Measurements from ENCODE around the gene TCTN3.

TCTN3 gene

GRCh38 chr10:95651346-95652060, 42.2 kb downstream of the TCTN3 start:
- H3K27me3 ChIP-seq: peaks cover 13% of the 10 kb centered on the region
- H3K4me3 ChIP-seq (ENCODE audit: low read depth in 1 of 2, low read length in 1 of 2): no peak overlapping the region
- TF ChIP-seq CTCF (IDR thresholded peaks at IDR 0.05): no peak
- no peak overlapping the region for H3K27ac ChIP-seq
- H3K4me1 ChIP-seq (ENCODE audit: control insufficient read depth in 1 of 2, insufficient read depth in 1 of 2, low read depth in 1 of 2, low read length in 1 of 2): peaks cover 7% of the 10 kb centered on the region in 2 experiments
- H3K36me3 ChIP-seq: no peaks in the 10 kb centered on the region
- H3K9me3 ChIP-seq: no peaks in the 10 kb centered on the region

GRCh38 chr10:95650232-95650631, 43.5 kb downstream of the TCTN3 start:
- H3K36me3 ChIP-seq: no peaks in the 10 kb centered on the region
- TF ChIP-seq CTCF (IDR thresholded peaks at IDR 0.05): no peak
- H3K4me3 ChIP-seq (ENCODE audit: low read depth in 1 of 2, low read length in 1 of 2): no peak overlapping the region

GRCh38 chr10:95648138-95648537, 45.6 kb downstream of the TCTN3 start:
- Histone ChIP-seq H3K27me3 (no peaks in the 10 kb centered on the region), H3K27ac (no peak overlapping the region), H3K4me1 (ENCODE audit: control insufficient read depth in 1 of 2, insufficient read depth in 1 of 2, low read depth in 1 of 2, low read length in 1 of 2) (no peaks in the 10 kb centered on the region), H3K36me3 (no peaks in the 10 kb centered on the region), H3K9me3 (no peaks in the 10 kb centered on the region), H3K4me3 (ENCODE audit: low read depth in 1 of 2, low read length in 1 of 2) (no peak overlapping the region)
- no peak for TF ChIP-seq CTCF (IDR thresholded peaks at IDR 0.05)

More at GRCh38 chr10:95650232-95650631, 43.5 kb downstream of the TCTN3 start:
- no peaks in the 10 kb centered on the region for H3K27me3 ChIP-seq
- H3K9me3 ChIP-seq: no peaks in the 10 kb centered on the region
- H3K4me1 ChIP-seq (ENCODE audit: control insufficient read depth in 1 of 2, insufficient read depth in 1 of 2, low read depth in 1 of 2, low read length in 1 of 2): no peaks in the 10 kb centered on the region
- H3K27ac ChIP-seq: no peak overlapping the region

- Histone ChIP-seq H3K27ac (no peak overlapping the region), H3K4me1 (ENCODE audit: control insufficient read depth in 1 of 2, insufficient read depth in 1 of 2, low read depth in 1 of 2, low read length in 1 of 2) (no peaks in the 10 kb centered on the region), H3K9me3 (no peaks in the 10 kb centered on the region), H3K4me3 (ENCODE audit: low read depth in 1 of 2, low read length in 1 of 2) (no peak overlapping the region), H3K27me3 (no peaks in the 10 kb centered on the region), H3K36me3 (peaks cover 7% of the 10 kb centered on the region)
- no peak for TF ChIP-seq CTCF (IDR thresholded peaks at IDR 0.05)
These were observed 47.6 kb downstream of the TCTN3 start for GRCh38 chr10:95646160-95646559.

GRCh38 chr10:95644901-95645300, 48.8 kb downstream of the TCTN3 start:
- H3K4me3 ChIP-seq (ENCODE audit: low read depth in 1 of 2, low read length in 1 of 2): no peak overlapping the region
- H3K36me3 ChIP-seq: peaks cover 7% of the 10 kb centered on the region
- H3K4me1 ChIP-seq (ENCODE audit: control insufficient read depth in 1 of 2, insufficient read depth in 1 of 2, low read depth in 1 of 2, low read length in 1 of 2): no peaks in the 10 kb centered on the region
- H3K9me3 ChIP-seq: no peaks in the 10 kb centered on the region
- H3K27me3 ChIP-seq: no peaks in the 10 kb centered on the region
- no peak overlapping the region for H3K27ac ChIP-seq
- no peak for TF ChIP-seq CTCF (IDR thresholded peaks at IDR 0.05)
